Glutamatergic neuron (in vitro differentiated cells): ENCODE results near the gene THOC2. TPM values are rescaled to one million over a fixed set of nuclear protein-coding genes. Genes with fewer than 3 reads are reported as not detected.
"Not testable (repeated sequence)": the region's sequence is repeated elsewhere in the genome, so short reads cannot be mapped to it uniquely, and the experiment has no call there.

Experiments used
- DNase-seq: peaks from one replicate; pipeline ENCODE4 v3.0.0; 2022
- H3K27ac Mint-ChIP-seq: one replicate; pipeline ENCODE4 v1.8.0; 2020; ENCODE audit warnings: mild to moderate bottlenecking, mixed read lengths, inconsistent platforms; ENCODE audit not compliant: unreplicated experiment
- H3K27me3 Mint-ChIP-seq: one replicate; pipeline ENCODE4 v1.8.0; 2020; ENCODE audit warnings: mild to moderate bottlenecking, moderate library complexity, mixed read lengths, inconsistent platforms; ENCODE audit not compliant: unreplicated experiment
- H3K36me3 Mint-ChIP-seq: one replicate; pipeline ENCODE4 v1.8.0; 2020; ENCODE audit warnings: mild to moderate bottlenecking, mixed read lengths, inconsistent platforms; ENCODE audit not compliant: unreplicated experiment
- H3K4me1 Mint-ChIP-seq: one replicate; pipeline ENCODE4 v1.8.0; 2020; ENCODE audit warnings: mild to moderate bottlenecking, low read depth, mixed read lengths, inconsistent platforms; ENCODE audit not compliant: unreplicated experiment
- H3K4me3 Mint-ChIP-seq: one replicate; pipeline ENCODE4 v1.8.0; 2020; ENCODE audit warnings: mild to moderate bottlenecking, mixed read lengths, inconsistent platforms; ENCODE audit not compliant: unreplicated experiment
- H3K9me3 Mint-ChIP-seq: one replicate; pipeline ENCODE4 v1.8.0; 2020; ENCODE audit warnings: mild to moderate bottlenecking, moderate library complexity, mixed read lengths, inconsistent platforms; ENCODE audit not compliant: unreplicated experiment
- CTCF ChIP-seq: fragments of 200-600 bp; sonication (generic); IDR thresholded peaks from one replicate; pipeline ENCODE4 v1.5.0; 2021; ENCODE audit not compliant: partially characterized antibody, unreplicated experiment
- total RNA-seq: library from RNA; stranded (reverse); fragmentation: NEBNext Ultra II Directional; extraction: Animal tissue kit (Norgen Biotek cat#: 25700); gene quantifications from one replicate; pipeline ENCODE4 v1.2.1, GENCODE V29; 2021; ENCODE audit not compliant: unreplicated experiment

THOC2 gene
- total RNA-seq, 1 donor from 2014 or later = 69.5 TPM

- no peak for DNase-seq
- Mint-ChIP-seq H3K27me3 (peaks cover 1% of the 10 kb centered on the region), H3K36me3 (no peaks in the 10 kb centered on the region), H3K9me3 (peaks cover 5% of the 10 kb centered on the region), H3K4me3 (no peak overlapping the region), H3K4me1 (no peaks in the 10 kb centered on the region), H3K27ac (no peak overlapping the region)
- TF ChIP-seq CTCF = no peak
Observed at GRCh38 chrX:123771449-123772064, 38.7 kb upstream of the THOC2 start.

- no peaks in the 10 kb centered on the region for H3K36me3 Mint-ChIP-seq
- H3K27ac Mint-ChIP-seq = peak overlapping the region; percentile 97
- peaks cover 3% of the 10 kb centered on the region for H3K4me1 Mint-ChIP-seq
- no peak for TF ChIP-seq CTCF
- H3K4me3 Mint-ChIP-seq = peak overlapping the region; percentile 87
- H3K9me3 Mint-ChIP-seq = peaks cover 3% of the 10 kb centered on the region
- H3K27me3 Mint-ChIP-seq = peaks cover 1% of the 10 kb centered on the region
- DNase-seq = peak; percentile 83
Observed at GRCh38 chrX:123764967-123765871, 32.4 kb upstream of the THOC2 start.

- not testable (repeated sequence) for H3K36me3 Mint-ChIP-seq, H3K27ac Mint-ChIP-seq, DNase-seq, H3K4me1 Mint-ChIP-seq, H3K4me3 Mint-ChIP-seq, H3K9me3 Mint-ChIP-seq, H3K27me3 Mint-ChIP-seq
Observed at GRCh38 chrX:123759849-123760248, 27.0 kb upstream of the THOC2 start.

- not testable (repeated sequence) for H3K4me1 Mint-ChIP-seq, H3K36me3 Mint-ChIP-seq, DNase-seq, H3K4me3 Mint-ChIP-seq, H3K27ac Mint-ChIP-seq, H3K9me3 Mint-ChIP-seq, H3K27me3 Mint-ChIP-seq
Observed at GRCh38 chrX:123757794-123758193, 24.9 kb upstream of the THOC2 start.

GRCh38 chrX:123756320-123756719 lies 23.5 kb upstream of the THOC2 start:
- H3K9me3 Mint-ChIP-seq = no peaks in the 10 kb centered on the region

More at GRCh38 chrX:123756320-123756719, 23.5 kb upstream of the THOC2 start:
- no peaks in the 10 kb centered on the region for H3K27me3 Mint-ChIP-seq
- no peak for DNase-seq
- no peak overlapping the region for H3K4me3 Mint-ChIP-seq
- H3K4me1 Mint-ChIP-seq = no peaks in the 10 kb centered on the region
- H3K27ac Mint-ChIP-seq = no peak overlapping the region
- no peaks in the 10 kb centered on the region for H3K36me3 Mint-ChIP-seq
- TF ChIP-seq CTCF = no peak
